SU-DHL-6 (cell line): Measurements from ENCODE around the gene LPCAT1.

Experiments used
- EZH2phosphoT487 ChIP-seq: fragments of 200-600 bp; sonication (generic), shearing (Covaris generic); conservative IDR thresholded peaks from 2 replicates; pipeline ENCODE4 v1.6.1; 2018; ENCODE audit warnings: mild to moderate bottlenecking, antibody characterized with exemption, low read length, moderate library complexity, mixed read lengths
- TF ChIP-seq, protein P1 (sequence below): fragments of 200-600 bp; sonication (generic); IDR thresholded peaks from one replicate; pipeline ENCODE4 v1.5.1; 2017; ENCODE audit warnings: antibody characterized with exemption, mild to moderate bottlenecking, low read length, moderate library complexity; ENCODE audit not compliant: insufficient read depth, poor library complexity, severe bottlenecking

- TF ChIP-seq EZH2phosphoT487: no peak
- TF ChIP-seq, protein P1, sequence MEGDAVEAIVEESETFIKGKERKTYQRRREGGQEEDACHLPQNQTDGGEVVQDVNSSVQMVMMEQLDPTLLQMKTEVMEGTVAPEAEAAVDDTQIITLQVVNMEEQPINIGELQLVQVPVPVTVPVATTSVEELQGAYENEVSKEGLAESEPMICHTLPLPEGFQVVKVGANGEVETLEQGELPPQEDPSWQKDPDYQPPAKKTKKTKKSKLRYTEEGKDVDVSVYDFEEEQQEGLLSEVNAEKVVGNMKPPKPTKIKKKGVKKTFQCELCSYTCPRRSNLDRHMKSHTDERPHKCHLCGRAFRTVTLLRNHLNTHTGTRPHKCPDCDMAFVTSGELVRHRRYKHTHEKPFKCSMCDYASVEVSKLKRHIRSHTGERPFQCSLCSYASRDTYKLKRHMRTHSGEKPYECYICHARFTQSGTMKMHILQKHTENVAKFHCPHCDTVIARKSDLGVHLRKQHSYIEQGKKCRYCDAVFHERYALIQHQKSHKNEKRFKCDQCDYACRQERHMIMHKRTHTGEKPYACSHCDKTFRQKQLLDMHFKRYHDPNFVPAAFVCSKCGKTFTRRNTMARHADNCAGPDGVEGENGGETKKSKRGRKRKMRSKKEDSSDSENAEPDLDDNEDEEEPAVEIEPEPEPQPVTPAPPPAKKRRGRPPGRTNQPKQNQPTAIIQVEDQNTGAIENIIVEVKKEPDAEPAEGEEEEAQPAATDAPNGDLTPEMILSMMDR: no peak
Observed at GRCh38 chr5:1413211-1413610, 110.5 kb downstream of the LPCAT1 start.
